HG02884 (cell line): ENCODE measurements around the gene PROB1.
"Not testable (repeated sequence)": the region's sequence is repeated elsewhere in the genome, so short reads cannot be mapped to it uniquely, and the experiment has no call there.

ENCODE experiments used
- ATAC-seq: cut with Tn5 transposase; IDR thresholded peaks from one replicate; pipeline ENCODE4 v1.9.1; 2021; ENCODE audit warnings: mild to moderate bottlenecking, moderate library complexity; ENCODE audit not compliant: unreplicated experiment

Gene PROB1

GRCh38 chr5:139381837-139382761 is 12.8 kb downstream of the PROB1 start:
- ATAC-seq, result no peak

GRCh38 chr5:139379626-139380449 is 15.1 kb downstream of the PROB1 start:
- ATAC-seq, result no peak

GRCh38 chr5:139378941-139379361 is 16.0 kb downstream of the PROB1 start:
- ATAC-seq, result no peak

GRCh38 chr5:139378101-139378825 is 16.6 kb downstream of the PROB1 start:
- no peak for ATAC-seq

GRCh38 chr5:139377226-139377625 is 17.7 kb downstream of the PROB1 start:
- ATAC-seq, result no peak

- no peak for ATAC-seq
These were observed 18.5 kb downstream of the PROB1 start for GRCh38 chr5:139376364-139376763.

GRCh38 chr5:139374909-139375308 is 20.0 kb downstream of the PROB1 start:
- ATAC-seq, result no peak

GRCh38 chr5:139371482-139372435 is 23.1 kb downstream of the PROB1 start:
- ATAC-seq, result no peak

- no peak for ATAC-seq
These were observed 25.7 kb downstream of the PROB1 start for GRCh38 chr5:139369181-139369580.

GRCh38 chr5:139368613-139369012 is 26.3 kb downstream of the PROB1 start:
- no peak for ATAC-seq

- no peak for ATAC-seq
These were observed 30.4 kb downstream of the PROB1 start for GRCh38 chr5:139364466-139364865.

- ATAC-seq, result no peak
These were observed 31.0 kb downstream of the PROB1 start for GRCh38 chr5:139363937-139364336.

- no peak for ATAC-seq
These were observed 33.0 kb downstream of the PROB1 start for GRCh38 chr5:139361835-139362429.

GRCh38 chr5:139360384-139360783 is 34.5 kb downstream of the PROB1 start:
- ATAC-seq, result no peak

- ATAC-seq, result no peak
These were observed 36.8 kb downstream of the PROB1 start for GRCh38 chr5:139358064-139358463.

- ATAC-seq, result not testable (repeated sequence)
These were observed 39.0 kb downstream of the PROB1 start for GRCh38 chr5:139355900-139356299.

GRCh38 chr5:139354186-139354585 is 40.7 kb downstream of the PROB1 start:
- ATAC-seq, result no peak

GRCh38 chr5:139347863-139348262 is 47.0 kb downstream of the PROB1 start:
- ATAC-seq, result not testable (repeated sequence)

- ATAC-seq, result not testable (repeated sequence)
These were observed 49.5 kb downstream of the PROB1 start for GRCh38 chr5:139345442-139345841.

- no peak for ATAC-seq
These were observed 50.7 kb downstream of the PROB1 start for GRCh38 chr5:139344177-139344576.
